A549 (cell line): ENCODE data around the gene NUFIP2. TPM values are rescaled to one million over a fixed set of nuclear protein-coding genes. Genes with fewer than 3 reads are reported as not detected.
"Not testable (repeated sequence)": the region's sequence is repeated elsewhere in the genome, so short reads cannot be mapped to it uniquely, and the experiment has no call there.

ENCODE experiments used
- ATAC-seq, 2 experiments: fragments of 200-7000 bp in 1 of 2; fragments of >200 bp in 1 of 2; cut with Nextera tagmentation in 1 of 2; cut with Tn5 transposase in 1 of 2; 3 replicates each; pipeline versions ENCODE4 v1.8.0 to v1.9.1; 2018 to 2020; ENCODE audit warnings: mild to moderate bottlenecking in 1 of 2, moderate library complexity in 1 of 2
- CTCF ChIA-PET: fragments of 300-600 bp; sonication (Branson Sonifier 250); formaldehyde crosslinking; extraction: SDS; loops from one replicate; lab custom pipeline; 2021; ENCODE audit warnings: antibody characterized with exemption, inconsistent platforms; lab: Yijun Ruan, JAX
- POLR2A ChIA-PET: fragments of 350-600 bp; formaldehyde crosslinking; extraction: SDS; loops from one replicate; lab custom pipeline; 2021; ENCODE audit warnings: antibody characterized with exemption, inconsistent platforms; lab: Yijun Ruan, JAX
- DNase-seq, 2 experiments: peaks; one replicate each; pipeline versions ENCODE4 v3.0.0 to v3.0.0-alpha.2; 2011 to 2016; ENCODE audit warnings: low read depth in 1 of 2, low spot score in 1 of 2
- FAIRE-seq: peaks from 2 replicates; lab custom pipeline; 2011; peaks lifted over from hg19 to GRCh38; lab: Jason Lieb, UNC
- H3K27ac ChIP-seq, 2 experiments: fragments of >200 bp; sonication (Bioruptor Twin); formaldehyde crosslinking; 3 replicates each; pipeline ENCODE4 v1.5.1; 2016 to 2017
- H3K4me1 ChIP-seq: fragments of >200 bp; sonication (Bioruptor Twin); formaldehyde crosslinking; 3 replicates; pipeline ENCODE4 v1.6.1; 2016
- H3K4me2 ChIP-seq: fragments of >200 bp; sonication (Bioruptor Twin); formaldehyde crosslinking; 3 replicates; pipeline ENCODE4 v1.6.1; 2016
- H3K4me3 ChIP-seq: fragments of >200 bp; sonication (Bioruptor Twin); formaldehyde crosslinking; 3 replicates; pipeline ENCODE4 v1.5.1; 2016
- H3K9me3 ChIP-seq: fragments of >200 bp; sonication (Bioruptor Twin); formaldehyde crosslinking; 3 replicates; pipeline ENCODE4 v1.6.1; 2016
- BHLHE40 ChIP-seq: IDR thresholded peaks from 2 replicates; pipeline ENCODE4 v1.6.1; 2012; ENCODE audit warnings: low read depth, low read length, inconsistent platforms
- CBX8 ChIP-seq: fragments of 200-600 bp; sonication (generic); IDR thresholded peaks from 2 replicates; pipeline ENCODE4 v1.6.1; 2016
- CHD2 ChIP-seq: fragments of 150-350 bp; IDR thresholded peaks from 2 replicates; pipeline ENCODE4 v1.6.1; 2014; ENCODE audit warnings: low read length; ENCODE audit not compliant: partially characterized antibody
- EHF ChIP-seq: fragments of 250-450 bp; sonication (Bioruptor Pico); IDR thresholded peaks from 2 replicates; pipeline ENCODE4 v1.5.0; 2020; ENCODE audit warnings: mild to moderate bottlenecking
- JUN ChIP-seq, 2 experiments: fragments of >200 bp; sonication (Bioruptor Twin); formaldehyde crosslinking; IDR thresholded peaks; 2 replicates in 1 of 2; 3 replicates in 1 of 2; pipeline ENCODE4 v1.6.1; 2016 to 2017
- PHF8 ChIP-seq: fragments of 200-600 bp; sonication (generic); IDR thresholded peaks from 2 replicates; pipeline ENCODE4 v1.6.1; 2016; ENCODE audit warnings: low read depth, mild to moderate bottlenecking, antibody characterized with exemption, moderate library complexity, borderline replicate concordance
- POLR2A ChIP-seq: IDR thresholded peaks from 2 replicates; pipeline ENCODE4 v1.6.1; 2012; ENCODE audit warnings: mild to moderate bottlenecking, low read length
- POLR2AphosphoS2 ChIP-seq: conservative IDR thresholded peaks from 2 replicates; pipeline ENCODE4 v1.6.1; 2012; ENCODE audit warnings: low read length, improper control_type of control experiment, inconsistent platforms
- RAD21 ChIP-seq, 2 experiments: fragments of >200 bp in 1 of 2; sonication (Bioruptor Twin) in 1 of 2; formaldehyde crosslinking in 1 of 2; IDR thresholded peaks in 1 of 2; conservative IDR thresholded peaks in 1 of 2; 2 replicates in 1 of 2; 3 replicates in 1 of 2; pipeline ENCODE4 v1.6.1; 2012 to 2018; ENCODE audit warnings: inconsistent platforms in 1 of 2
- SMC3 ChIP-seq: fragments of >200 bp; sonication (Bioruptor Twin); formaldehyde crosslinking; IDR thresholded peaks from 3 replicates; pipeline ENCODE4 v1.6.1; 2018; ENCODE audit warnings: inconsistent platforms
- WGBS: methylation state at CpG from one replicate; pipeline ENCODE4 v1.1.6; 2017; ENCODE audit errors: missing lambda C conversion rate; 5-methylcytosine and 5-hydroxymethylcytosine counted together
- polyA plus RNA-seq, 4 experiments: library from polyadenylated mRNA; depleted of rRNA in 3 of 4; stranded (reverse); fragments of >200 nt; fragmentation: RNase III in 1 of 4; extraction: RNeasy Plus Mini Kit Qiagen cat#74134 plus additional on column Dnase treatment in 1 of 4; gene quantifications; 2 replicates in 3 of 4; 3 replicates in 1 of 4; pipeline ENCODE4 v1.2.3, GENCODE V29; 2011 to 2017
- TF ChIP-seq, protein P1 (sequence below): fragments of >200 bp; sonication (Bioruptor Twin); formaldehyde crosslinking; IDR thresholded peaks from 3 replicates; pipeline ENCODE4 v1.5.1; 2016
- TF ChIP-seq, protein P2 (sequence below): fragments of 250-450 bp; sonication (Bioruptor Pico); IDR thresholded peaks from 2 replicates; pipeline ENCODE4 v1.5.0; 2021; ENCODE audit warnings: mild to moderate bottlenecking, moderate library complexity, borderline replicate concordance
- TF ChIP-seq, protein P3 (sequence below): IDR thresholded peaks from 2 replicates; pipeline ENCODE4 v1.6.1; 2012
- TF ChIP-seq, protein P4 (sequence below): fragments of >200 bp; sonication (Bioruptor Twin); formaldehyde crosslinking; IDR thresholded peaks from 3 replicates; pipeline ENCODE4 v1.6.1; 2016
- TF ChIP-seq, protein P5 (sequence below): IDR thresholded peaks from 2 replicates; pipeline ENCODE4 v1.6.1; 2012

Gene NUFIP2
- polyA plus RNA-seq, 2 of the 4 experiments (the other 2 are of a cell fraction): 29.4 to 33.1 TPM

DNA sequence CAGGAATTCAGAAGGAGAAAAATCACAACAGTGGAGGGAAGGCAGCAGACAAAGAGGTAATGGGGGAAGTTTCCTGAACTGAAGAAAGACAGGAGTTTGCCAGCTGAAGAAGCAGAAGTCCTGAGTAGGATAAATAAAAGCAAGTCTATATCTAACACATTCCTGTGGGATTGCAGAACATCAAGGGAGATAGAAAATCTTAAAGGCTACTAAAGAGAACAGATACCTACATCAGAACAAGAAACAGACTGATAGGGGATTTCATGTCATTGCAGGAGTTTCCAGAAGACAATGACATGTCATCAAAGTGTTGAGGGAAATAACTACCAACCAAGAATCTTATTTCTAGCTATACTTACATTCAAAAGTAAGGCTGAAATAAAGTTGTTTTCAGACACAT, 68.6 kb downstream of the NUFIP2 start (continued):
- TF ChIP-seq, protein P1, sequence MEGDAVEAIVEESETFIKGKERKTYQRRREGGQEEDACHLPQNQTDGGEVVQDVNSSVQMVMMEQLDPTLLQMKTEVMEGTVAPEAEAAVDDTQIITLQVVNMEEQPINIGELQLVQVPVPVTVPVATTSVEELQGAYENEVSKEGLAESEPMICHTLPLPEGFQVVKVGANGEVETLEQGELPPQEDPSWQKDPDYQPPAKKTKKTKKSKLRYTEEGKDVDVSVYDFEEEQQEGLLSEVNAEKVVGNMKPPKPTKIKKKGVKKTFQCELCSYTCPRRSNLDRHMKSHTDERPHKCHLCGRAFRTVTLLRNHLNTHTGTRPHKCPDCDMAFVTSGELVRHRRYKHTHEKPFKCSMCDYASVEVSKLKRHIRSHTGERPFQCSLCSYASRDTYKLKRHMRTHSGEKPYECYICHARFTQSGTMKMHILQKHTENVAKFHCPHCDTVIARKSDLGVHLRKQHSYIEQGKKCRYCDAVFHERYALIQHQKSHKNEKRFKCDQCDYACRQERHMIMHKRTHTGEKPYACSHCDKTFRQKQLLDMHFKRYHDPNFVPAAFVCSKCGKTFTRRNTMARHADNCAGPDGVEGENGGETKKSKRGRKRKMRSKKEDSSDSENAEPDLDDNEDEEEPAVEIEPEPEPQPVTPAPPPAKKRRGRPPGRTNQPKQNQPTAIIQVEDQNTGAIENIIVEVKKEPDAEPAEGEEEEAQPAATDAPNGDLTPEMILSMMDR: no peak
- no peak for TF ChIP-seq POLR2A
- no peak for TF ChIP-seq PHF8
- TF ChIP-seq, all 56 proteins: peak for 0

DNA sequence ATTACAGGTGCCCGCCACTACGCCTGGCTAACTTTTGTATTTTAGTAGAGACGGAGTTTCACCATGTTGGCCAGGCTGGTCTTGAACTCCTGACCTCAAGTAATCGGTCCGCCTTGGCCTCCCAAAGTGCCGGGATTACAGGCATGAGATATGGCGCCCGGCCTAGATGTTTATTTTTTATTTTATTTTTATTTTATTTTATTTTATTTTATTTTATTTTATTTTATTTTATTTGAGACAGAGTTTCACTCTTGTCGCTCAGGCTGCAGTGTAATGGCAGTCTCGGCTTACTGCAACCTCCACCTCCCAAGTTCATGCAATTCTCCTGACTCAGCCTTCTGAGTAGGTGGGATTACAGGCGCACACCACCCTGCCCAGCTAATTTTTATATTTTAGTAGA, 72.6 kb downstream of the NUFIP2 start:
- POLR2A ChIA-PET: not testable (repeated sequence)

DNA sequence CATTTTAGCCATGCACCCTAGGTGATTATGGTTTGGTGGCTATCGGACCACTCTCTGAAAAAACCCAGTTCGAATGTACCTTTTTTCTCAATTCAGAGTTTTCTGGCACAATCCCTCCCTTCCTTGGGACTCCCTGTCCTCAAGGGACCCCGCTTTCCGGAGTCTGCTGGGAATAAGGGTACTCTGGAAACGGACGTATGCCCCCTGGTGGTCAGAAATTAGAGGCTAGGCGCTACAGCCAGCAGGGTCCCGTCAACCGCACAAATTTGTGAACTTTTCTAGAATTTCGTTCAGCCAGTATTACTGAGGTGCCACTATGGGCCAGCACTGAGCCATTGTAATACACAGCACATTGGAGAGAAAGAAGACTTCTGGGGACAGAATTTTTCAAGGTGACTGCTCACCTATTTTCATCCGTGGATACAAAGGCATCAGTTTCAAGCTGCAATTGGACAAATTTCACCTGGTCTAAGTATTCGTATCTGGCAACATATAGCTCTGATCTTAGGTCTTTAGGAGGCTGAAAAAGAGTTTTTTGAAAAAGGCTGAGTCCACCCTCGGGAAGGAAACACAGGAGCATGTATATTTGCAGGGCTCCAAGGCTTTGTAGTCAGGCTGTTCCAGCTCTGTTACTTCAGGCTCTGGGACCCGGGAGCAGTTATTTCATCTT, 74.4 kb downstream of the NUFIP2 start:
- 0 out of 3 replicates have a peak, but pooled peaks cover 6% of the 10 kb centered on the region for H3K4me1 ChIP-seq
- ChIA-PET CTCF (interaction anchor here (0.6 to 21.9 kb wide), 64 partner anchors 9 to 1432 kb away, joined by 3 to 482 read pairs (median 8); partner anchors contain the start of genes ANKRD13B, CRYBA1, MYO18A and NUFIP2), POLR2A (interaction anchor here (0.5 to 2.1 kb wide), 7 partner anchors 39 to 334 kb away, joined by 3 to 8 read pairs (median 4); partner anchors contain the start of genes MYO18A and NUFIP2)
- TF ChIP-seq BHLHE40: no peak
- TF ChIP-seq JUN (IDR thresholded peaks at IDR 0.05): no peak
- TF ChIP-seq, protein P2, sequence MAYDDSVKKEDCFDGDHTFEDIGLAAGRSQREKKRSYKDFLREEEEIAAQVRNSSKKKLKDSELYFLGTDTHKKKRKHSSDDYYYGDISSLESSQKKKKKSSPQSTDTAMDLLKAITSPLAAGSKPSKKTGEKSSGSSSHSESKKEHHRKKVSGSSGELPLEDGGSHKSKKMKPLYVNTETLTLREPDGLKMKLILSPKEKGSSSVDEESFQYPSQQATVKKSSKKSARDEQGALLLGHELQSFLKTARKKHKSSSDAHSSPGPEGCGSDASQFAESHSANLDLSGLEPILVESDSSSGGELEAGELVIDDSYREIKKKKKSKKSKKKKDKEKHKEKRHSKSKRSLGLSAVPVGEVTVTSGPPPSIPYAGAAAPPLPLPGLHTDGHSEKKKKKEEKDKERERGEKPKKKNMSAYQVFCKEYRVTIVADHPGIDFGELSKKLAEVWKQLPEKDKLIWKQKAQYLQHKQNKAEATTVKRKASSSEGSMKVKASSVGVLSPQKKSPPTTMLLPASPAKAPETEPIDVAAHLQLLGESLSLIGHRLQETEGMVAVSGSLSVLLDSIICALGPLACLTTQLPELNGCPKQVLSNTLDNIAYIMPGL (CRISPR knock-in tag): no peak
- no peak for TF ChIP-seq EHF (CRISPR knock-in tag)
- TF ChIP-seq POLR2AphosphoS2: no peak
- TF ChIP-seq RAD21 (conservative IDR thresholded peaks at IDR 0.05 in 1 of 2, IDR thresholded peaks at IDR 0.05 in 1 of 2): peak; percentile 87 to 94
- no peak for TF ChIP-seq CHD2
- TF ChIP-seq, protein P3, sequence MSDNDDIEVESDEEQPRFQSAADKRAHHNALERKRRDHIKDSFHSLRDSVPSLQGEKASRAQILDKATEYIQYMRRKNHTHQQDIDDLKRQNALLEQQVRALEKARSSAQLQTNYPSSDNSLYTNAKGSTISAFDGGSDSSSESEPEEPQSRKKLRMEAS: no peak
- TF ChIP-seq, protein P4, sequence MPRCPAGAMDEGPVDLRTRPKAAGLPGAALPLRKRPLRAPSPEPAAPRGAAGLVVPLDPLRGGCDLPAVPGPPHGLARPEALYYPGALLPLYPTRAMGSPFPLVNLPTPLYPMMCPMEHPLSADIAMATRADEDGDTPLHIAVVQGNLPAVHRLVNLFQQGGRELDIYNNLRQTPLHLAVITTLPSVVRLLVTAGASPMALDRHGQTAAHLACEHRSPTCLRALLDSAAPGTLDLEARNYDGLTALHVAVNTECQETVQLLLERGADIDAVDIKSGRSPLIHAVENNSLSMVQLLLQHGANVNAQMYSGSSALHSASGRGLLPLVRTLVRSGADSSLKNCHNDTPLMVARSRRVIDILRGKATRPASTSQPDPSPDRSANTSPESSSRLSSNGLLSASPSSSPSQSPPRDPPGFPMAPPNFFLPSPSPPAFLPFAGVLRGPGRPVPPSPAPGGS: no peak
- TF ChIP-seq CBX8: no peak
- TF ChIP-seq, protein P1: peak; percentile 99
- TF ChIP-seq, protein P5, sequence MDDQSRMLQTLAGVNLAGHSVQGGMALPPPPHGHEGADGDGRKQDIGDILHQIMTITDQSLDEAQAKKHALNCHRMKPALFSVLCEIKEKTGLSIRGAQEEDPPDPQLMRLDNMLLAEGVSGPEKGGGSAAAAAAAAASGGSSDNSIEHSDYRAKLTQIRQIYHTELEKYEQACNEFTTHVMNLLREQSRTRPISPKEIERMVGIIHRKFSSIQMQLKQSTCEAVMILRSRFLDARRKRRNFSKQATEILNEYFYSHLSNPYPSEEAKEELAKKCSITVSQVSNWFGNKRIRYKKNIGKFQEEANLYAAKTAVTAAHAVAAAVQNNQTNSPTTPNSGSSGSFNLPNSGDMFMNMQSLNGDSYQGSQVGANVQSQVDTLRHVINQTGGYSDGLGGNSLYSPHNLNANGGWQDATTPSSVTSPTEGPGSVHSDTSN: no peak
- TF ChIP-seq SMC3: peak; percentile 98
- peak; percentile 95 for FAIRE-seq
- no peak overlapping the region for H3K4me3 ChIP-seq
- peak overlapping the region; percentile 42 for H3K4me2 ChIP-seq
- peak overlapping the region; percentile 5 to 67; a peak in 3 of 6 replicates for H3K27ac ChIP-seq
- 14% methylated on average over 14 of the region's 14 CpGs for WGBS
- peak; percentile 97 to 99 for ATAC-seq
- DNase-seq: peak; percentile 86 to 97
- H3K9me3 ChIP-seq: no peaks in the 10 kb centered on the region

More for the DNA sequence above, 72.6 kb downstream of the NUFIP2 start:
- not testable (repeated sequence) for H3K9me3 ChIP-seq, H3K4me1 ChIP-seq, H3K4me2 ChIP-seq, H3K27ac ChIP-seq, ATAC-seq, FAIRE-seq, H3K4me3 ChIP-seq, DNase-seq
- CTCF ChIA-PET: interaction anchor here (0.6 to 21.9 kb wide), 12 partner anchors 12 to 695 kb away, joined by 3 to 482 read pairs (median 73); partner anchors contain the start of gene MYO18A
- WGBS: 95% methylated on average over 11 of the region's 11 CpGs
